WTC11 (cell line): Measurements from ENCODE around the gene COL9A1. TPM values are rescaled to one million over a fixed set of nuclear protein-coding genes. Genes with fewer than 3 reads are reported as not detected.

Experiments used
- ATAC-seq: fragments of 200-7000 bp; cut with Tn5 transposase; 2 replicates; pipeline ENCODE4 v1.10.0; 2021; ENCODE audit warnings: mild to moderate bottlenecking, moderate library complexity
- CTCF ChIA-PET: fragments of 300-600 bp; sonication (Branson Sonifier 250); formaldehyde crosslinking; loops from one replicate; lab custom pipeline; 2021; ENCODE audit warnings: antibody characterized with exemption; lab: Charles Lee
- POLR2A ChIA-PET: fragments of 350-600 bp; sonication (Branson Sonifier 250); formaldehyde crosslinking; loops from one replicate; lab custom pipeline; 2021; ENCODE audit warnings: antibody characterized with exemption; lab: Charles Lee
- DNase-seq: peaks from one replicate; pipeline ENCODE4 v3.0.0; 2021; ENCODE audit warnings: low spot score
- H3K27ac Mint-ChIP-seq: 2 replicates; pipeline ENCODE4 v1.8.0; 2021; ENCODE audit warnings: mixed read lengths
- H3K27me3 Mint-ChIP-seq: 2 replicates; pipeline ENCODE4 v1.8.0; 2021; ENCODE audit warnings: low read depth, mild to moderate bottlenecking, moderate library complexity, mixed read lengths
- H3K36me3 Mint-ChIP-seq: 2 replicates; pipeline ENCODE4 v1.8.0; 2021; ENCODE audit warnings: mixed read lengths
- H3K4me1 Mint-ChIP-seq: 2 replicates; pipeline ENCODE4 v1.8.0; 2022; ENCODE audit warnings: mixed read lengths
- H3K4me3 Mint-ChIP-seq: 2 replicates; pipeline ENCODE4 v1.8.0; 2021; ENCODE audit warnings: mild to moderate bottlenecking, moderate library complexity, mixed read lengths
- H3K9me3 Mint-ChIP-seq: 2 replicates; pipeline ENCODE4 v1.8.0; 2021; ENCODE audit warnings: mixed read lengths
- ATF1 ChIP-seq: sonication (generic); formaldehyde crosslinking; IDR thresholded peaks from 2 replicates; pipeline ENCODE4 v1.8.1; 2023; ENCODE audit warnings: mild to moderate bottlenecking, moderate library complexity, missing genetic modification reagents
- CREM ChIP-seq: sonication (generic); formaldehyde crosslinking; IDR thresholded peaks from 2 replicates; pipeline ENCODE4 v1.8.1; 2022; ENCODE audit warnings: mild to moderate bottlenecking, missing genetic modification reagents, moderate library complexity
- FOXK1 ChIP-seq: sonication (generic); formaldehyde crosslinking; IDR thresholded peaks from 2 replicates; pipeline ENCODE4 v1.8.0; 2022; ENCODE audit warnings: mild to moderate bottlenecking, moderate library complexity, missing genetic modification reagents
- GRHL2 ChIP-seq: fragments of 250-450 bp; sonication (Bioruptor Pico); IDR thresholded peaks from 2 replicates; pipeline ENCODE4 v1.8.0; 2022; ENCODE audit warnings: mild to moderate bottlenecking, moderate library complexity; ENCODE audit not compliant: insufficient replicate concordance, severe bottlenecking
- HMGA2 ChIP-seq: fragments of 250-450 bp; sonication (Bioruptor Pico); IDR thresholded peaks from 2 replicates; pipeline ENCODE4 v1.4.0; 2021; ENCODE audit warnings: mild to moderate bottlenecking, moderate library complexity
- JAZF1 ChIP-seq: fragments of 250-450 bp; sonication (Bioruptor Pico); IDR thresholded peaks from 2 replicates; pipeline ENCODE4 v1.9.0; 2021; ENCODE audit warnings: moderate library complexity, mild to moderate bottlenecking, inconsistent platforms
- MYBL2 ChIP-seq: sonication (generic); formaldehyde crosslinking; IDR thresholded peaks from 2 replicates; pipeline ENCODE4 v1.8.1; 2023; ENCODE audit warnings: mild to moderate bottlenecking, moderate library complexity, missing genetic modification reagents
- NFATC4 ChIP-seq: fragments of 250-450 bp; sonication (Bioruptor Pico); IDR thresholded peaks from 2 replicates; pipeline ENCODE4 v1.9.0; 2021; ENCODE audit warnings: mild to moderate bottlenecking
- NFE2L1 ChIP-seq: sonication (generic); formaldehyde crosslinking; IDR thresholded peaks from 2 replicates; pipeline ENCODE4 v1.8.1; 2023; ENCODE audit warnings: missing genetic modification reagents
- NR2C2 ChIP-seq: sonication (generic); formaldehyde crosslinking; IDR thresholded peaks from 2 replicates; pipeline ENCODE4 v1.8.0; 2022; ENCODE audit warnings: mild to moderate bottlenecking, missing genetic modification reagents
- OVOL2 ChIP-seq: fragments of 250-450 bp; sonication (Bioruptor Pico); IDR thresholded peaks from 2 replicates; pipeline ENCODE4 v1.9.0; 2021; ENCODE audit warnings: mild to moderate bottlenecking, borderline replicate concordance
- PRRX2 ChIP-seq: fragments of 250-450 bp; sonication (Bioruptor Pico); IDR thresholded peaks from 2 replicates; pipeline ENCODE4 v1.8.0; 2021; ENCODE audit warnings: mild to moderate bottlenecking
- RELA ChIP-seq: sonication (generic); formaldehyde crosslinking; IDR thresholded peaks from 2 replicates; pipeline ENCODE4 v1.8.1; 2022; ENCODE audit warnings: missing genetic modification reagents, mild to moderate bottlenecking, borderline replicate concordance
- ZNF138 ChIP-seq: sonication (generic); formaldehyde crosslinking; conservative IDR thresholded peaks from 2 replicates; pipeline ENCODE4 v1.8.1; 2022; ENCODE audit warnings: mild to moderate bottlenecking, moderate library complexity, missing genetic modification reagents
- total RNA-seq: library from RNA; stranded (reverse); gene quantifications from 3 replicates; pipeline ENCODE4 v1.2.3, GENCODE V29; 2021
- TF ChIP-seq, protein P1 (sequence below): sonication (generic); formaldehyde crosslinking; IDR thresholded peaks from 2 replicates; pipeline ENCODE4 v1.8.0; 2022; ENCODE audit warnings: mild to moderate bottlenecking, missing genetic modification reagents
- TF ChIP-seq, protein P2 (sequence below): sonication (generic); formaldehyde crosslinking; IDR thresholded peaks from 2 replicates; pipeline ENCODE4 v1.8.1; 2022; ENCODE audit warnings: low read depth, missing genetic modification reagents, borderline replicate concordance
- TF ChIP-seq, protein P3 (sequence below): sonication (generic); formaldehyde crosslinking; IDR thresholded peaks from 2 replicates; pipeline ENCODE4 v1.8.0; 2022; ENCODE audit warnings: mild to moderate bottlenecking, missing genetic modification reagents
- TF ChIP-seq, protein P4 (sequence below): sonication (generic); formaldehyde crosslinking; IDR thresholded peaks from 2 replicates; pipeline ENCODE4 v1.8.1; 2023; ENCODE audit warnings: mild to moderate bottlenecking, missing genetic modification reagents
- TF ChIP-seq, protein P5 (sequence below): fragments of 250-450 bp; sonication (Bioruptor Pico); conservative IDR thresholded peaks from 2 replicates; pipeline ENCODE4 v1.9.0; 2021; ENCODE audit warnings: mild to moderate bottlenecking
- TF ChIP-seq, protein P6 (sequence below): sonication (generic); formaldehyde crosslinking; IDR thresholded peaks from 2 replicates; pipeline ENCODE4 v1.8.0; 2022; ENCODE audit warnings: missing genetic modification reagents
- TF ChIP-seq, protein P7 (sequence below): sonication (generic); formaldehyde crosslinking; IDR thresholded peaks from 2 replicates; pipeline ENCODE4 v1.8.0; 2023; ENCODE audit warnings: missing genetic modification reagents

Gene COL9A1
- total RNA-seq, 1 experiment from 2014 or later = 9.0 TPM

DNA sequence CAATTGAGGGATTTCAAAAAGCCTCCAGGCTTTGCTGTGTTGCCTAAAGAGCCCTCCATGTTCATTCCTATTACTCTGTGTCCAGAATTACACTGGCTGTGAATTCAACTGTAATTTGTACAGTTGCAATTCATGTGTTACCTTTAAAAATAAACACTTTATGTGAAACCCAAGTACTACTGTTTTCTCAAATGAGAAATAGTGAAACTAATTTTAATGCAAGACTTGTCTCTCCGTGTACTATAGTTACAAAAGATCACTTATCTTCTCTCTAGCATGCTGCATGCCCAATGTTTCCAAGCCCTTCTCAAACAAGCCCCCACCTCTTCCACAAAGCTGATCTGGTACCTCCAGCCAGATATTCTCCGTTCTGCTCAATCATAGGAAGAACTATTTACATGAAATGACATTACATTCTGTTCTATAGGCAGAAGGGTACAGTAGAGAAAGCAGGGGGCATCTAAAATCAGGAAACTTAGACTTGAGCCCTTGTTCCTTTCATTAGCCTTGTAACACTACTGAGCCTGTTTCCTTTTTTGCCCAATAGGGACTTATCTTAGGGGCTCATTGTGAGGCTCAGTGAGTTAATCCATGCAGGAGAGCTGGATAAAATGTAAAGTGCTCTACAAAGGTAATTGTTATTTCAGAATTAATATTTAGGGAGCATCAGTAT is 12.3 kb upstream of the COL9A1 start:
- DNase-seq = no peak
- Mint-ChIP-seq H3K27me3 (no peaks in the 10 kb centered on the region; the same call in 1 of the 2 replicates), H3K4me3 (no peak overlapping the region), H3K9me3 (peaks cover 24% of the 10 kb centered on the region), H3K36me3 (peaks cover 15% of the 10 kb centered on the region), H3K27ac (no peak overlapping the region)
- ChIA-PET CTCF (interaction anchor here (1.4 to 2.7 kb wide), 3 partner anchors 49 to 54 kb away, joined by 3 to 15 read pairs (median 5); no protein-coding TSS in a partner anchor), POLR2A (no interaction called here)
- ATAC-seq = no peak
- no peak for TF ChIP-seq HMGA2 (CRISPR knock-in tag)
- TF ChIP-seq NR2C2 (CRISPR knock-in tag) = no peak
- no peak for TF ChIP-seq PRRX2 (CRISPR knock-in tag)
- no peak for TF ChIP-seq NFATC4
- TF ChIP-seq, all 79 proteins: peak for 0
- H3K4me1 Mint-ChIP-seq = no peaks in the 10 kb centered on the region

DNA sequence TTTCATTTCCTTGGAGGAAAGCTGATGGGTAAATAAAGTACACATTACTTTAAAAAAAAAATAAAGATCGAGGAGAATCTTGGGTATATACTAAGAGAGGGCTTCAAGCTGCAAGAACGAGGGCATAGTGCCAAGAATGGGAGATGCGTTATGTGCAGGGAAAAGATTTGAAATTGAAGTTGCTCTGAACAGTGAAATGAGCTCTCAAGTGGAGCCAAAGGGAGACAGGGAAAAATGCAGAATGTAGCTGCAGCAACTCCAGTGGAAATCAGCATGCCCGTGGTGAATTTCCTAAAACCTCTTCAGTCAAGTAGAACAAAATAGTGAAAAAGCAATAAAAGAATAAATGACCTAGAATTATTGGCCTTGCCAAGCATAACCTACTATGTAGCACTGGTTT is 11.4 kb upstream of the COL9A1 start:
- H3K4me3 Mint-ChIP-seq = no peak overlapping the region
- no peak for DNase-seq
- no peak for ATAC-seq
- CTCF ChIA-PET = interaction anchor here (1.4 to 2.7 kb wide), 2 partner anchors 50 to 55 kb away, joined by 3 to 15 read pairs; no protein-coding TSS in a partner anchor
- H3K27ac Mint-ChIP-seq = no peak overlapping the region
- no peaks in the 10 kb centered on the region; the same call in 1 of the 2 replicates for H3K27me3 Mint-ChIP-seq
- no peaks in the 10 kb centered on the region for H3K4me1 Mint-ChIP-seq
- TF ChIP-seq, protein P1, sequence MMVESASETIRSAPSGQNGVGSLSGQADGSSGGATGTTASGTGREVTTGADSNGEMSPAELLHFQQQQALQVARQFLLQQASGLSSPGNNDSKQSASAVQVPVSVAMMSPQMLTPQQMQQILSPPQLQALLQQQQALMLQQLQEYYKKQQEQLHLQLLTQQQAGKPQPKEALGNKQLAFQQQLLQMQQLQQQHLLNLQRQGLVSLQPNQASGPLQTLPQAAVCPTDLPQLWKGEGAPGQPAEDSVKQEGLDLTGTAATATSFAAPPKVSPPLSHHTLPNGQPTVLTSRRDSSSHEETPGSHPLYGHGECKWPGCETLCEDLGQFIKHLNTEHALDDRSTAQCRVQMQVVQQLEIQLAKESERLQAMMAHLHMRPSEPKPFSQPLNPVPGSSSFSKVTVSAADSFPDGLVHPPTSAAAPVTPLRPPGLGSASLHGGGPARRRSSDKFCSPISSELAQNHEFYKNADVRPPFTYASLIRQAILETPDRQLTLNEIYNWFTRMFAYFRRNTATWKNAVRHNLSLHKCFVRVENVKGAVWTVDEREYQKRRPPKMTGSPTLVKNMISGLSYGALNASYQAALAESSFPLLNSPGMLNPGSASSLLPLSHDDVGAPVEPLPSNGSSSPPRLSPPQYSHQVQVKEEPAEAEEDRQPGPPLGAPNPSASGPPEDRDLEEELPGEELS (CRISPR knock-in tag) = no peak
- no peak for TF ChIP-seq RELA (CRISPR knock-in tag)
- TF ChIP-seq GRHL2 = no peak
- TF ChIP-seq, protein P2, sequence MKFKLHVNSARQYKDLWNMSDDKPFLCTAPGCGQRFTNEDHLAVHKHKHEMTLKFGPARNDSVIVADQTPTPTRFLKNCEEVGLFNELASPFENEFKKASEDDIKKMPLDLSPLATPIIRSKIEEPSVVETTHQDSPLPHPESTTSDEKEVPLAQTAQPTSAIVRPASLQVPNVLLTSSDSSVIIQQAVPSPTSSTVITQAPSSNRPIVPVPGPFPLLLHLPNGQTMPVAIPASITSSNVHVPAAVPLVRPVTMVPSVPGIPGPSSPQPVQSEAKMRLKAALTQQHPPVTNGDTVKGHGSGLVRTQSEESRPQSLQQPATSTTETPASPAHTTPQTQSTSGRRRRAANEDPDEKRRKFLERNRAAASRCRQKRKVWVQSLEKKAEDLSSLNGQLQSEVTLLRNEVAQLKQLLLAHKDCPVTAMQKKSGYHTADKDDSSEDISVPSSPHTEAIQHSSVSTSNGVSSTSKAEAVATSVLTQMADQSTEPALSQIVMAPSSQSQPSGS (CRISPR knock-in tag) = no peak
- TF ChIP-seq, protein P3, sequence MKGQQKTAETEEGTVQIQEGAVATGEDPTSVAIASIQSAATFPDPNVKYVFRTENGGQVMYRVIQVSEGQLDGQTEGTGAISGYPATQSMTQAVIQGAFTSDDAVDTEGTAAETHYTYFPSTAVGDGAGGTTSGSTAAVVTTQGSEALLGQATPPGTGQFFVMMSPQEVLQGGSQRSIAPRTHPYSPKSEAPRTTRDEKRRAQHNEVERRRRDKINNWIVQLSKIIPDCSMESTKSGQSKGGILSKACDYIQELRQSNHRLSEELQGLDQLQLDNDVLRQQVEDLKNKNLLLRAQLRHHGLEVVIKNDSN (CRISPR knock-in tag) = no peak
- no peak for TF ChIP-seq CREM
- no peak for TF ChIP-seq JAZF1 (CRISPR knock-in tag)
- no peak for TF ChIP-seq NFE2L1
- TF ChIP-seq OVOL2 (CRISPR knock-in tag) = no peak
- TF ChIP-seq, protein P4, sequence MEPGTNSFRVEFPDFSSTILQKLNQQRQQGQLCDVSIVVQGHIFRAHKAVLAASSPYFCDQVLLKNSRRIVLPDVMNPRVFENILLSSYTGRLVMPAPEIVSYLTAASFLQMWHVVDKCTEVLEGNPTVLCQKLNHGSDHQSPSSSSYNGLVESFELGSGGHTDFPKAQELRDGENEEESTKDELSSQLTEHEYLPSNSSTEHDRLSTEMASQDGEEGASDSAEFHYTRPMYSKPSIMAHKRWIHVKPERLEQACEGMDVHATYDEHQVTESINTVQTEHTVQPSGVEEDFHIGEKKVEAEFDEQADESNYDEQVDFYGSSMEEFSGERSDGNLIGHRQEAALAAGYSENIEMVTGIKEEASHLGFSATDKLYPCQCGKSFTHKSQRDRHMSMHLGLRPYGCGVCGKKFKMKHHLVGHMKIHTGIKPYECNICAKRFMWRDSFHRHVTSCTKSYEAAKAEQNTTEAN (CRISPR knock-in tag) = no peak
- TF ChIP-seq, protein P5, sequence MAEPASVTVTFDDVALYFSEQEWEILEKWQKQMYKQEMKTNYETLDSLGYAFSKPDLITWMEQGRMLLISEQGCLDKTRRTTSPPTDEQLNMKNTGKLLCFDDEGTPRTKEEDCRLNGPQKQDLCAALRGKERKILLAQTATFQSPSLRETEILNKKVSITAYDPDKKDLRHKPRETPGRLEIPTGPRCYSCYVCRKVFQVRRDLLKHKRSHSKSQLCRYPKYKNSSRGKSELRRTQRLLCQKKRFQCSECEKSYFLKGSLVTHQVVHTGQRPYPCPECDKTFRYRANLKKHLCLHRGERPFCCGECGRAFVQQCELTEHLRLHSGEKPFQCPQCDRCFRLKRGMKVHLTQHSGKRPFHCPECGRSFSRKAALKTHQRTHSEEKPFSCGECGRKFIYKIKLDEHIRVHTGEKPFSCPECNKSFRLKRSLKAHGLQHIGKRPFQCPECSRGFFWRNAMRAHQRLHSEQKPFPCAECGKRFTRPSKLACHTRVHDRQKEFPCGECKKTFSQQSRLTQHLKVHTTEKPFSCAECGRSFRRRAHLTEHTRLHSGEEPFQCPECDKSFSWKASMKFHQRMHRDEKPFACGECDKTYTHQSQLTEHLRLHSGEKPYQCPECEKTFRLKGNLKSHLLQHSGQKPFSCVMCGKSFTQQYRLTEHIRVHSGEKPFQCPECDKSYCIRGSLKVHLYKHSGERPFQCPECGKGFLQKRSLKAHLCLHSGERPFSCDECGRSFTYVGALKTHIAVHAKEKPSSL (CRISPR knock-in tag) = no peak
- TF ChIP-seq MYBL2 (CRISPR knock-in tag) = no peak
- TF ChIP-seq FOXK1 (CRISPR knock-in tag) = no peak
- TF ChIP-seq, protein P6, sequence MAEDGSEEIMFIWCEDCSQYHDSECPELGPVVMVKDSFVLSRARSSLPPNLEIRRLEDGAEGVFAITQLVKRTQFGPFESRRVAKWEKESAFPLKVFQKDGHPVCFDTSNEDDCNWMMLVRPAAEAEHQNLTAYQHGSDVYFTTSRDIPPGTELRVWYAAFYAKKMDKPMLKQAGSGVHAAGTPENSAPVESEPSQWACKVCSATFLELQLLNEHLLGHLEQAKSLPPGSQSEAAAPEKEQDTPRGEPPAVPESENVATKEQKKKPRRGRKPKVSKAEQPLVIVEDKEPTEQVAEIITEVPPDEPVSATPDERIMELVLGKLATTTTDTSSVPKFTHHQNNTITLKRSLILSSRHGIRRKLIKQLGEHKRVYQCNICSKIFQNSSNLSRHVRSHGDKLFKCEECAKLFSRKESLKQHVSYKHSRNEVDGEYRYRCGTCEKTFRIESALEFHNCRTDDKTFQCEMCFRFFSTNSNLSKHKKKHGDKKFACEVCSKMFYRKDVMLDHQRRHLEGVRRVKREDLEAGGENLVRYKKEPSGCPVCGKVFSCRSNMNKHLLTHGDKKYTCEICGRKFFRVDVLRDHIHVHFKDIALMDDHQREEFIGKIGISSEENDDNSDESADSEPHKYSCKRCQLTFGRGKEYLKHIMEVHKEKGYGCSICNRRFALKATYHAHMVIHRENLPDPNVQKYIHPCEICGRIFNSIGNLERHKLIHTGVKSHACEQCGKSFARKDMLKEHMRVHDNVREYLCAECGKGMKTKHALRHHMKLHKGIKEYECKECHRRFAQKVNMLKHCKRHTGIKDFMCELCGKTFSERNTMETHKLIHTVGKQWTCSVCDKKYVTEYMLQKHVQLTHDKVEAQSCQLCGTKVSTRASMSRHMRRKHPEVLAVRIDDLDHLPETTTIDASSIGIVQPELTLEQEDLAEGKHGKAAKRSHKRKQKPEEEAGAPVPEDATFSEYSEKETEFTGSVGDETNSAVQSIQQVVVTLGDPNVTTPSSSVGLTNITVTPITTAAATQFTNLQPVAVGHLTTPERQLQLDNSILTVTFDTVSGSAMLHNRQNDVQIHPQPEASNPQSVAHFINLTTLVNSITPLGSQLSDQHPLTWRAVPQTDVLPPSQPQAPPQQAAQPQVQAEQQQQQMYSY (CRISPR knock-in tag) = no peak
- no peak for TF ChIP-seq ZNF138 (CRISPR knock-in tag)
- TF ChIP-seq, protein P7, sequence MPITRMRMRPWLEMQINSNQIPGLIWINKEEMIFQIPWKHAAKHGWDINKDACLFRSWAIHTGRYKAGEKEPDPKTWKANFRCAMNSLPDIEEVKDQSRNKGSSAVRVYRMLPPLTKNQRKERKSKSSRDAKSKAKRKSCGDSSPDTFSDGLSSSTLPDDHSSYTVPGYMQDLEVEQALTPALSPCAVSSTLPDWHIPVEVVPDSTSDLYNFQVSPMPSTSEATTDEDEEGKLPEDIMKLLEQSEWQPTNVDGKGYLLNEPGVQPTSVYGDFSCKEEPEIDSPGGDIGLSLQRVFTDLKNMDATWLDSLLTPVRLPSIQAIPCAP (CRISPR knock-in tag) = no peak
- TF ChIP-seq ATF1 (CRISPR knock-in tag) = no peak
- POLR2A ChIA-PET = no interaction called here
- peaks cover 18% of the 10 kb centered on the region for H3K9me3 Mint-ChIP-seq
- peaks cover 15% of the 10 kb centered on the region for H3K36me3 Mint-ChIP-seq
